ENCODE data around the gene SMPD2.
A peak's percentile ranks its signal among the peaks of the same experiment; 100 is the strongest.

Gene SMPD2

GRCh38 chr6:109447087-109447486, 6.6 kb downstream of the SMPD2 start:
- no peak for DNase-seq (ENCODE audit: low read depth)

- no peak for DNase-seq (ENCODE audit: low read depth)
Measured at GRCh38 chr6:109447878-109448555, 7.5 kb downstream of the SMPD2 start.

GRCh38 chr6:109448615-109449014, 8.1 kb downstream of the SMPD2 start:
- DNase-seq (ENCODE audit: low read depth): no peak

GRCh38 chr6:109449064-109449794, 8.7 kb downstream of the SMPD2 start:
- DNase-seq (ENCODE audit: low read depth): no peak

GRCh38 chr6:109449795-109450673, 9.5 kb downstream of the SMPD2 start:
- DNase-seq (ENCODE audit: low read depth): no peak

GRCh38 chr6:109450801-109451200, 10.3 kb downstream of the SMPD2 start:
- no peak for DNase-seq (ENCODE audit: low read depth)

- DNase-seq (ENCODE audit: low read depth): no peak
Measured at GRCh38 chr6:109451376-109451775, 10.9 kb downstream of the SMPD2 start.

- no peak for DNase-seq (ENCODE audit: low read depth)
Measured at GRCh38 chr6:109452181-109452580, 11.7 kb downstream of the SMPD2 start.

- no peak for DNase-seq (ENCODE audit: low read depth)
Measured at GRCh38 chr6:109453156-109453555, 12.6 kb downstream of the SMPD2 start.

GRCh38 chr6:109453594-109454495, 13.3 kb downstream of the SMPD2 start:
- no peak for DNase-seq (ENCODE audit: low read depth)

GRCh38 chr6:109454496-109455436, 14.2 kb downstream of the SMPD2 start:
- no peak for DNase-seq (ENCODE audit: low read depth)

GRCh38 chr6:109455437-109456110, 15.1 kb downstream of the SMPD2 start, which contains the start of gene MICAL1:
MICAL1 (minus strand) TSS chr6:109455772; CDS start chr6:109454196, 1,576 bp downstream.
- DNase-seq (ENCODE audit: low read depth): no peak

- no peak for DNase-seq (ENCODE audit: low read depth)
Measured at GRCh38 chr6:109456111-109456583, 15.6 kb downstream of the SMPD2 start.

- DNase-seq (ENCODE audit: low read depth): peak; percentile 65
Measured at GRCh38 chr6:109456710-109457561, 16.4 kb downstream of the SMPD2 start.

- DNase-seq (ENCODE audit: low read depth): no peak
Measured at GRCh38 chr6:109457562-109457996, 17.1 kb downstream of the SMPD2 start.

GRCh38 chr6:109458774-109459531, 18.4 kb downstream of the SMPD2 start:
- DNase-seq (ENCODE audit: low read depth): no peak

GRCh38 chr6:109460161-109460829, 19.8 kb downstream of the SMPD2 start:
- DNase-seq (ENCODE audit: low read depth): no peak

Data from stromal cell of bone marrow (primary cell).